ENCODE results near the gene CAMSAP1. TPM values are rescaled to one million over a fixed set of nuclear protein-coding genes. Genes with fewer than 3 reads are reported as not detected.

The CAMSAP1 gene
- total and polyA plus RNA-seq, 3 donors from 2014 or later: 44.1 to 102 (median 93.7) TPM

DNA sequence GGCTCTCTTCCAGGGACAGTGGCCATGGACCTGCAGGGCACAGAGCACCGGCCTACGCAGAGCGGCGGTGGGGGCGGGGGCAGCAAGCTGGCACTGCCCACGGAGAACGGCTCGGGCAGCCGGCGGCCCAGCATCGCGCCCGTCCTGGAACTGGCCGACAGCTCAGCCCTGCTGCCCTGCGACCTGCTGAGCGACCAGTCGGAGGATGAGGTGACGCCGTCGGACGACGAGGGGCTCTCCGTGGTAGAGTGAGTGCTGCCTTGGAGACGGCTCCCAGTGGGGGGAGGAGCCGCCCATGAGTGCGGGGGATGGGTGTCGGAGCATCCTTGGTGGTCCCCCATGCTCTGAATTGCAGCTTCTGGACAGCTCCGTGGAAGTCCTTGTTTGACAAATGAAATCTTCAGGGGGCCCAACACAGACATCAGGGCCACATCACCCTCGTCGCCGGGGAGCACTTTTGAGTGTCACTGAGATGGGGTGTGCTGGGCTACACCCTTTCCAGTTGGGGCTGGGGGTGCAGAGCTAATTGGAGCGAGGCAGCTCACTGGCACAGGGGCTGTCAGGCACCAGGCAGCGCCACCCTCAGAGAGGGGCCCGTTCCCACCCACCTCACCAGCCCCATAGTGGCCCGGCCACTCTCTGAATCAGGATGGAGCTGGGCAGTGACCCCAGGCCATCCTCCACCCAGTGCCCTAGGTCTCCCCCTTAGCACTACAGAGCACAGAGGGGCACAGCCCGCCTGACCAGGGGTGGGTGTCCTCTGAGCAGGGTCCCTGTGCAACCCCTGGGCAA lies 134.4 kb downstream of the CAMSAP1 start:
- DNase-seq: no peak
- H3K4me1 ChIP-seq: no peaks in the 10 kb centered on the region
- H3K4me3 ChIP-seq: no peak overlapping the region
- TF ChIP-seq, protein P1, sequence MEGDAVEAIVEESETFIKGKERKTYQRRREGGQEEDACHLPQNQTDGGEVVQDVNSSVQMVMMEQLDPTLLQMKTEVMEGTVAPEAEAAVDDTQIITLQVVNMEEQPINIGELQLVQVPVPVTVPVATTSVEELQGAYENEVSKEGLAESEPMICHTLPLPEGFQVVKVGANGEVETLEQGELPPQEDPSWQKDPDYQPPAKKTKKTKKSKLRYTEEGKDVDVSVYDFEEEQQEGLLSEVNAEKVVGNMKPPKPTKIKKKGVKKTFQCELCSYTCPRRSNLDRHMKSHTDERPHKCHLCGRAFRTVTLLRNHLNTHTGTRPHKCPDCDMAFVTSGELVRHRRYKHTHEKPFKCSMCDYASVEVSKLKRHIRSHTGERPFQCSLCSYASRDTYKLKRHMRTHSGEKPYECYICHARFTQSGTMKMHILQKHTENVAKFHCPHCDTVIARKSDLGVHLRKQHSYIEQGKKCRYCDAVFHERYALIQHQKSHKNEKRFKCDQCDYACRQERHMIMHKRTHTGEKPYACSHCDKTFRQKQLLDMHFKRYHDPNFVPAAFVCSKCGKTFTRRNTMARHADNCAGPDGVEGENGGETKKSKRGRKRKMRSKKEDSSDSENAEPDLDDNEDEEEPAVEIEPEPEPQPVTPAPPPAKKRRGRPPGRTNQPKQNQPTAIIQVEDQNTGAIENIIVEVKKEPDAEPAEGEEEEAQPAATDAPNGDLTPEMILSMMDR (IDR thresholded peaks at IDR 0.05): no peak
- no peak for TF ChIP-seq POLR2A (IDR thresholded peaks at IDR 0.05)
- H3K27ac ChIP-seq: no peak overlapping the region
- 82 to 84% methylated on average over 9 to 32 of the region's 36 CpGs for WGBS, 2 donors
- intact Hi-C loops (cut with DNase I; ENCODE audit: low total_unique reads): no loop called here
- no peaks in the 10 kb centered on the region for H3K36me3 ChIP-seq (ENCODE audit: low read depth, missing control alignments)
- no peaks in the 10 kb centered on the region for H3K27me3 ChIP-seq
- no peaks in the 10 kb centered on the region for H3K9me3 ChIP-seq

DNA sequence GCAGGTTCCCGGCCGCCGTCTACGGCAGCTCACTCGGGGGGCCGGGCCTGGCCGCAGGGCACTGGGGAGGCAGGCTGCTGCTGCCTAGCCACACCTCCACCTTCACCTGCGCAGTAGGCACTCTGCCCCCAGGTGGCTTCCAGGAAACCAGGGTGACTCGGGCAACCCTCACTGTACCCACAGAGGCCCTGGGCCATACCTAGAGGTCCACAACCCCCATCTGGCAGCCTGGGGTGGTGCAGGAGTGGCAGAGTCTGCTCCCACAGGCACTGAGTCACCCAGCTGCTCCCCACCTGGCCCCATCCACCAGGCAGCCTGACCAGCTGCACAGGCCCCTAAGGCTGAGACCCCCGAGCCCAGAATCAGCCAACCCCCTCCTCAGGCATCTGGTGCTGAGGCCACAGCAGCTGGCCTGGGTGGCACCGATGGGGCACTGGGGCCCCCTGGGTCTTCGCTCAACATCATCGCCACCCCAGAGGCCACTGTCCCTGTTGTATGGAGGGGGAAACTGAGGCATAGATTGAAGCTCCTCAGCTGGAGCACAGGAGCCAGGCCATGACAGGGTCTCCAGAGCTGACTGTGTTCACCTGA lies 135.2 kb downstream of the CAMSAP1 start:
- no peaks in the 10 kb centered on the region for H3K36me3 ChIP-seq (ENCODE audit: low read depth, missing control alignments)
- intact Hi-C loops (cut with DNase I; ENCODE audit: low total_unique reads): no loop called here
- H3K9me3 ChIP-seq: no peaks in the 10 kb centered on the region
- TF ChIP-seq POLR2A (IDR thresholded peaks at IDR 0.05): no peak
- TF ChIP-seq, protein P1 (IDR thresholded peaks at IDR 0.05): no peak
- DNase-seq: no peak
- no peak overlapping the region for H3K4me3 ChIP-seq
- 94 to 97% methylated on average over 3 to 13 of the region's 13 CpGs for WGBS, 2 donors
- no peaks in the 10 kb centered on the region for H3K27me3 ChIP-seq
- no peaks in the 10 kb centered on the region for H3K4me1 ChIP-seq
- no peak overlapping the region for H3K27ac ChIP-seq

DNA sequence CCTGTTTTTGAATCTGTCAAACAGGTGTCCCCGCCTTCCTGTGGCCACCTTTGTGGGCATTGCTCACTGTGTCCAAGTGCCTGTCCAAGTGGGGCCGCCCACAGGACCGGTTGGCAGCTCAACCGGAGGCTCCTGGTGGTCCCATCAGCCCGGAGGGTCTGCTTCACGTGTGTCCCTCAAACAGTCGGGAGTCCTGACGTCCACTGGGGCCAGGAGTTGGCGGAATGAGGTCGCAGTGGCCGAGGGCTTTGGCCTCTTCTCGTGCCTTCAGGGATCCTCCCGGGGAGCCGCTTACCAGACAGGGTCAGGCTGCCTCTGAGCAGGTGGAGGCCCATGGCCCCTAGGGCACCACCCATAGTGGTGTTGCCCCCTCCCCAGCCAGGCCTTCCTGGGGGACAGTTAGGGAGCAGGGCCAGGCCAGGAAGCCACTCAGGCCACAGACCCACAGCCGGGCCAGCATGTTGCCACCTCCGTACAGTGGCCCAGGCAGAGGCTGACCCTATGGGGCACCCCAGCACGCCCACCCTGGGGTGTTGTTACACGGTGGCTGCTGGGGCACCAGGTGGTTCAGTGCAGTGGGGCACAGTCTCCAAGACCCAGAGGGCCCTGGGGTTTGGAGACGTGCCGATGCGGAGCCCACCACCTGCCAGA lies 135.8 kb downstream of the CAMSAP1 start:
- H3K27me3 ChIP-seq: no peaks in the 10 kb centered on the region
- WGBS, 2 donors: 83 to 93% methylated on average over 6 to 21 of the region's 21 CpGs
- no peaks in the 10 kb centered on the region for H3K36me3 ChIP-seq (ENCODE audit: low read depth, missing control alignments)
- no peak for DNase-seq
- no peaks in the 10 kb centered on the region for H3K9me3 ChIP-seq
- intact Hi-C loops (cut with DNase I; ENCODE audit: low total_unique reads): no loop called here
- no peak overlapping the region for H3K4me3 ChIP-seq
- H3K27ac ChIP-seq: no peak overlapping the region
- no peaks in the 10 kb centered on the region for H3K4me1 ChIP-seq
- TF ChIP-seq POLR2A (IDR thresholded peaks at IDR 0.05): no peak
- TF ChIP-seq, protein P1 (IDR thresholded peaks at IDR 0.05): no peak

DNA sequence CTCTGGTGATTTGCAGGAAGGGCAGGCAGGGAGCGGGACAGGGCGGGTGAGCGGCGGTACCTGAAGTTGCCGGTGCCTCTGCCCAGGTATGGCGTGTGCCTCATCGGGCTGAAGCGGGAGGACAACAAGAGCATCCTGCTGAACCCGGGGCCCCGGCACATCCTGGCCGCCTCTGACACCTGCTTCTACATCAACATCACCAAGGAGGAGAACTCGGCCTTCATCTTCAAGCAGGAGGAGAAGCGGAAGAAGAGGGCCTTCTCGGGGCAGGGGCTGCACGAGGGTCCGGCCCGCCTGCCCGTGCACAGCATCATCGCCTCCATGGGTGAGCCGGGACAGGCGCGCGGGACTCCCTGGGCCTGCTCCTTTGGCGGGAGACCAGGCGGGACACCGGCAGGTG lies 136.6 kb downstream of the CAMSAP1 start:
- intact Hi-C loops (cut with DNase I; ENCODE audit: low total_unique reads): no loop called here
- no peak for DNase-seq
- no peaks in the 10 kb centered on the region for H3K9me3 ChIP-seq
- no peak overlapping the region for H3K27ac ChIP-seq
- no peaks in the 10 kb centered on the region for H3K36me3 ChIP-seq (ENCODE audit: low read depth, missing control alignments)
- no peak overlapping the region for H3K4me3 ChIP-seq
- TF ChIP-seq, protein P1 (IDR thresholded peaks at IDR 0.05): no peak
- TF ChIP-seq POLR2A (IDR thresholded peaks at IDR 0.05): no peak
- no peaks in the 10 kb centered on the region for H3K27me3 ChIP-seq
- WGBS, 2 donors: 92 to 95% methylated on average over 26 of the region's 26 CpGs
- no peaks in the 10 kb centered on the region for H3K4me1 ChIP-seq
